Loucy (cell line): ENCODE measurements around the gene SOD2.
"Not testable (repeated sequence)": the region's sequence is repeated elsewhere in the genome, so short reads cannot be mapped to it uniquely, and the experiment has no call there.

Source experiments
- H2AFZ ChIP-seq: fragments of 200-600 bp; sonication (generic); 2 replicates; pipeline ENCODE4 v1.6.0; 2016; ENCODE audit warnings: antibody characterized with exemption, mild to moderate bottlenecking, low read length, moderate library complexity
- H3F3A ChIP-seq: fragments of 200-600 bp; 2 replicates; pipeline ENCODE4 v1.6.0; 2016; ENCODE audit warnings: antibody characterized with exemption, low read depth, mild to moderate bottlenecking
- H3K27me3 ChIP-seq: fragments of 200-600 bp; sonication (generic); 2 replicates; pipeline ENCODE4 v1.6.1; 2014; ENCODE audit warnings: low read length, mild to moderate bottlenecking; ENCODE audit not compliant: insufficient read depth, poor library complexity, severe bottlenecking
- H3K36me3 ChIP-seq: fragments of 200-600 bp; sonication (generic); 2 replicates; pipeline ENCODE4 v1.6.1; 2016; ENCODE audit warnings: low read length; ENCODE audit not compliant: insufficient read depth
- H3K4me1 ChIP-seq: fragments of 200-600 bp; sonication (generic); 2 replicates; pipeline ENCODE4 v1.5.1; 2014; ENCODE audit warnings: low read length, mild to moderate bottlenecking; ENCODE audit not compliant: insufficient read depth, poor library complexity, severe bottlenecking
- H3K4me2 ChIP-seq: fragments of 200-600 bp; sonication (generic); 2 replicates; pipeline ENCODE4 v1.6.0; 2014; ENCODE audit warnings: antibody characterized with exemption, low read length, low read depth, mild to moderate bottlenecking; ENCODE audit not compliant: poor library complexity, severe bottlenecking
- H3K4me3 ChIP-seq: fragments of 200-600 bp; sonication (generic); 2 replicates; pipeline ENCODE4 v1.5.1; 2014; ENCODE audit warnings: low read length, mild to moderate bottlenecking, mixed read lengths; ENCODE audit not compliant: poor library complexity, severe bottlenecking
- H3K79me2 ChIP-seq: fragments of 200-600 bp; sonication (generic); 2 replicates; pipeline ENCODE4 v1.6.1; 2014; ENCODE audit warnings: low read length; ENCODE audit not compliant: insufficient read depth
- H3K9ac ChIP-seq: fragments of 200-600 bp; sonication (generic); 2 replicates; pipeline ENCODE4 v1.6.0; 2014; ENCODE audit warnings: mild to moderate bottlenecking, low read depth, low read length, moderate library complexity; ENCODE audit not compliant: poor library complexity, severe bottlenecking
- H3K9me2 ChIP-seq: fragments of 200-600 bp; sonication (generic); replicated peaks from 2 replicates; pipeline ENCODE4 v1.6.1; 2016; ENCODE audit warnings: low read depth, low read length, mixed read lengths
- H3K9me3 ChIP-seq: fragments of 200-600 bp; sonication (generic); 2 replicates; pipeline ENCODE4 v1.6.1; 2014; ENCODE audit warnings: mild to moderate bottlenecking, antibody characterized with exemption, low read length, low read depth; ENCODE audit not compliant: insufficient read depth
- H4K20me1 ChIP-seq: fragments of 200-600 bp; sonication (generic); 2 replicates; pipeline ENCODE4 v1.6.0; 2014; ENCODE audit warnings: antibody characterized with exemption, low read length, mild to moderate bottlenecking; ENCODE audit not compliant: insufficient read depth, poor library complexity, severe bottlenecking
- CTCF ChIP-seq: fragments of 200-600 bp; sonication (generic); conservative IDR thresholded peaks from 2 replicates; pipeline ENCODE4 v1.5.1; 2014; ENCODE audit warnings: mild to moderate bottlenecking, antibody characterized with exemption, low read length
- EZH2phosphoT487 ChIP-seq: fragments of 200-600 bp; IDR thresholded peaks from 2 replicates; pipeline ENCODE4 v1.6.1; 2018; ENCODE audit warnings: antibody characterized with exemption, mild to moderate bottlenecking, moderate library complexity, borderline replicate concordance

The SOD2 gene

DNA sequence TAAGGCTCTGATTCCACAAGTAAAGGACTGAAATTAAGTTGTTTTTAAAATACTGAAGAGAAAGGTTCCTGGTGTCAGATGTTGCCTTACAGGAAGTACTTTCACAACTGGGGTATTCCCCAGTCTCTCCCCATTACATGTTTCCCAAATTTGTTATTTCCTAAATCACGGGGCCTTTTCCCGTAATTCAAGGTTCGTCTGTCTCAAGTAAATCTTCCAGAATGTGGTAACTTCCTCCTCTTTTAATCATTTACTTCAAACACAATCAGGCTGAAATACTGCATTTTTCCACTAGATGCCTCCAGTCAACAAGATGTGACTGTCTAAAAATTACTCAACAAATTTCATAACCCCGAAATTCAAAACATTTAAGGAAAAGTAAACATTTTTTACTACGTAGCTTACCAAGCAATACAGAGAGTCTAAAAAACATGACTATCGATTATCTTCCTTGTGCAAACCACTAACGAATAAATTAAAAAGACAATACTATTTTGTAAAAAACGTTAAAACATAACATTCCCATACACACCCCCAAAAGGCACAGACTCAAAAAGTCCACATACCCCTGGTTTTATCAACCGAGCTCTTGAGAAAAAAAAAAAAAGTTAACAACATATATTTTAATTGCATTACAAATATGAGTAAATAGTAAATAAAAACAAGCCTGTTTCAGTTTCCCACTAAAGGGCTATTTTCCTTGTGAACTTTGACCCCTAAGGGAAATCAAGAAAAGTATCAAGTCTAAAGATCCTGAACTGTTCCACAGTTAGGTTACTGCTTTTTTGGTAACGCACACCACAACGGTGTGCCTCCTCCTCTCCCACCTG lies 1.7 kb downstream of the SOD2 start:
- H3K4me3 ChIP-seq: peak overlapping the region; percentile 76
- no peak overlapping the region for H2AFZ ChIP-seq

DNA sequence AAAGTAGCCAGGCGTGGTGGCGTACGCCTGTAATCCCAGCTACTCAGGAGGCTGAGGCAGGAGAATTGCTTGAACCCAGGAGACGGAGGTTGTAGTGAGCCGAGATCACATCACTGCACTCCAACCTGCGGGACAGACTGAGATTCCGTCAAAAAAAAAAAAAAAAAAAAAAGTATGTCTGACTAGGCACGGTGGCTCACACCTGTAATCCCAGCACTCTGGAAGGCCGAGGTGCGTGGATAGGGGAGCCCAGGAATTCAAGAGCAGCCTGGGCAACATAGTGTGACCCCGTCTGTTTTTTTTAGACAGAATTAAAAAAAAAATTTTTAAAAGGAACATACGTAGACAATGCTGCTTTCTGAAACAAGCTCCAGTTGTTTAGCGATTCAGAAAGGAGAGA lies 2.9 kb downstream of the SOD2 start:
- H3K9ac ChIP-seq, H3K4me3 ChIP-seq, H2AFZ ChIP-seq, H3K9me3 ChIP-seq, H3K36me3 ChIP-seq, H3K27me3 ChIP-seq, H3K9me2 ChIP-seq: not testable (repeated sequence)
- Histone ChIP-seq H3K79me2 (peaks cover 60% of the 10 kb centered on the region), H4K20me1 (peaks cover 12% of the 10 kb centered on the region), H3K4me2 (peak overlapping the region; percentile 94), H3F3A (peaks cover 10% of the 10 kb centered on the region; the same call in 1 of the 2 replicates), H3K4me1 (peaks cover 60% of the 10 kb centered on the region)

More for the DNA sequence above, 1.7 kb downstream of the SOD2 start:
- H4K20me1 ChIP-seq: peaks cover 12% of the 10 kb centered on the region
- peaks cover 50% of the 10 kb centered on the region for H3K4me1 ChIP-seq
- no peaks in the 10 kb centered on the region for H3K9me3 ChIP-seq
- H3K36me3 ChIP-seq: no peaks in the 10 kb centered on the region
- H3K4me2 ChIP-seq: peak overlapping the region; percentile 94
- H3F3A ChIP-seq: peaks cover 9% of the 10 kb centered on the region; the same call in 1 of the 2 replicates
- no peaks in the 10 kb centered on the region for H3K9me2 ChIP-seq
- TF ChIP-seq CTCF (peak; percentile 88), EZH2phosphoT487 (no peak)
- no peaks in the 10 kb centered on the region for H3K27me3 ChIP-seq
- peaks cover 52% of the 10 kb centered on the region for H3K79me2 ChIP-seq
- H3K9ac ChIP-seq: peak overlapping the region; percentile 77

DNA sequence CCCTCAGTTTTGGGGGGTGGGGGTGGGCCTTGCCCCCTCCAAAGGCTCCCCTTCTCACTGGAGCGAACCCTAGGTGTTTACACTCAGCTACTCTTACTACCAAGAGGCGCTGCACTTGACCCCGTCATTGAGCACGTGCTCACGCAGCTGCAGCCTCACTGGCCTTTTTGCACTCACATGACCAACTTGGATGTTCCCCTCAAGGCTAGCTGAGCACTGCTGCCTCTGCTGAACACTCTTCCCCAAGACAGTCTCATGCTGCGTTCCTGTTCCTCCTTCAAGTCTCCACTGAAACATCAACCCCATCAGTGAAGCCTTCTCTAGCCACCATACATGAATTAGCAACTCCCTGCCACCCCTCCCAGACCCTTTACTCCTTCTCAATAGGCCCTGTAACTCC lies 4.0 kb downstream of the SOD2 start:
- H3F3A ChIP-seq: peaks cover 10% of the 10 kb centered on the region; the same call in 1 of the 2 replicates
- peaks cover 64% of the 10 kb centered on the region for H3K79me2 ChIP-seq
- no peaks in the 10 kb centered on the region for H3K9me2 ChIP-seq
- H2AFZ ChIP-seq: no peak overlapping the region
- H3K36me3 ChIP-seq: peaks cover under 1% of the 10 kb centered on the region; the same call in 1 of the 2 replicates
- H3K4me2 ChIP-seq: peak overlapping the region; percentile 78
- H3K9me3 ChIP-seq: no peaks in the 10 kb centered on the region
- TF ChIP-seq CTCF (no peak), EZH2phosphoT487 (no peak)
- H3K9ac ChIP-seq: peak overlapping the region; percentile 66
- H3K4me3 ChIP-seq: peak overlapping the region; percentile 52
- H3K27me3 ChIP-seq: no peaks in the 10 kb centered on the region
- H4K20me1 ChIP-seq: peaks cover 12% of the 10 kb centered on the region
- peaks cover 57% of the 10 kb centered on the region for H3K4me1 ChIP-seq
